GM18502 (cell line): ENCODE results near the gene ACTR3C.

Source experiments
- ATAC-seq: cut with Tn5 transposase; IDR thresholded peaks from one replicate; pipeline ENCODE4 v1.9.1; 2021; ENCODE audit warnings: mild to moderate bottlenecking; ENCODE audit not compliant: unreplicated experiment, poor library complexity

Gene ACTR3C

DNA sequence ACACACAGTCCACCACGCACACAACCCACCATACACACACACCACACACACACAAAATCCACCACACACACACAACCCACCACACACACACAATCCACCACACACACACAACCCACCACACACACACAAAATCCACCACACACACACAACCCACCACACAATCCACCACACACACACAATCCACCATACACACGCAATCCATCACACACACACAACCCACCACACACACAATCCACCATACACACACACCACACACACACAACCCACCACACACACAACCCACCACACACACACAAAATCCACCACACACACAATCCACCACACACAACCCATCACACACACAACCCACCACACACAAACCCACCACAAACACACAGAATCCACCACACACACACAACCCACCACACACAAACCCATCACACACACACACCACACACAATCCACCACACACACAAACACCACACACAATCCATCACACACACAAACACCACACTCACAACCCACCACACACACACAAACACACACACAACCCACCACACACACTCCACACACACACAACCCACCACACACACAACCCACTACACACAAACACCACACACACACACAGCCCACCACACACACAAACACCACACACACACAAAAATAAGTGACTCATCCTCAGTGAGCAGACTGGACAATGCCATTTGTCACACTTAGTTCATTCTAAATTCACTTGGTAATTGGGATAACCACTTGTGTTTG, 36.4 kb upstream of the ACTR3C start:
- no peak for ATAC-seq

DNA sequence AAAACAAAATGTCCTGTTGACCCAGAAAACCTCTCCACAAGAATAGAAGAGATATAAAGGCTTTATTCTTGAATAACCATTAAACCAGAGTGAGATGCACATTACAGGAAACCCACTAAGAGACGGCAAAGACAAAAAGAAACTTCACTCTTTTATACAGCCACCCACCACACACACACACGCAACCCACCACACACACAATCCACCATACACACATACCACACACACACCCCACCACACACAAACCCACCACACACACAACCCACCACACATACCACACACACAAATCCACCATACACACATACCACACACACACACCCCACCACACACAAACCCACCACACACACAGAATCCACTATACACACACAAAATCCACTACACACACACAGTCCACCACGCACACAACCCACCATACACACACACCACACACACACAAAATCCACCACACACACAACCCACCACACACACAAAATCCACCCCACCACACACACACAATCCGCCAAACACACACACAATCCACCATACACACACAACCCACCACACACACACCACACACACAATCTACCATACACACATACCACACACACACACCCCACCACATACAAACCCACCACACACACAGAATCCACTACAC, 35.8 kb upstream of the ACTR3C start:
- ATAC-seq, result no peak

GRCh38 chr7:150358433-150358832, 35.1 kb upstream of the ACTR3C start:
- no peak for ATAC-seq

DNA sequence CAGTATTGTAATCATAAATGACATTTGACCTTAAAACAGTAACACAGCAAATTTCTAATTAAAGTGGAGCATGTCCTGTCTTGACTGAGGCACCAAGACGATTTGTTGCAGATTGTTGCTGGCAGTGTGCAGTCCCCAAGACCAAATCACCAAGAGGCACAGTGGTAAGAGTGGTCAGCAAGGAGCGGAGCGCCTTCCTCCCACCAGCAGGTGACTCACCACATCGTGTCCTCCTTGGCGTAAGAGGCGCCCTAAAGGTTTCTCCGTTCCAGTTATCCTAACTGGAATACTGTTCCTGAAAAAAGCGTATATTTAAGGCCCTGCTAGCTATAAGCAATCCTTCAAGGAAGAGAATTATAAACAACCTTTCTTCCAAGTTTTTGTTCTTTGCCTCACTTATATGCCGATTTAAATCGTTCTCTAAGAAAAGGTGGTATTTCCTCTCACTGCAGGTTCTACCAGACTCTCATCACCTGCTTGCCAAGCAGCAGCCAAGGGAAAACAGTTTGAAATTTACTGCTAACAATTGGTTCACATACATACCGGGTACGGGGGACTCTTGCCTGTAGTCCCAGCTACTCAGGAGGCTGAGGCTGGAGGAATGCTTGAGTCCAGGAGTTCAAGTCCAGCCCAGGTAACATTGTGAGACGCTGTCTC, 34.6 kb upstream of the ACTR3C start:
- peak; percentile 31 for ATAC-seq

- ATAC-seq, result peak; percentile 75
These were observed 33.9 kb upstream of the ACTR3C start for GRCh38 chr7:150357270-150357669.

GRCh38 chr7:150356265-150356897, 33.0 kb upstream of the ACTR3C start:
- no peak for ATAC-seq

GRCh38 chr7:150355666-150356059, 32.3 kb upstream of the ACTR3C start:
- no peak for ATAC-seq

- ATAC-seq, result no peak
These were observed 28.3 kb upstream of the ACTR3C start for GRCh38 chr7:150351587-150352194.

- no peak for ATAC-seq
These were observed 23.6 kb upstream of the ACTR3C start for GRCh38 chr7:150346922-150347321.

- no peak for ATAC-seq
These were observed 21.7 kb upstream of the ACTR3C start for GRCh38 chr7:150345012-150345411.

DNA sequence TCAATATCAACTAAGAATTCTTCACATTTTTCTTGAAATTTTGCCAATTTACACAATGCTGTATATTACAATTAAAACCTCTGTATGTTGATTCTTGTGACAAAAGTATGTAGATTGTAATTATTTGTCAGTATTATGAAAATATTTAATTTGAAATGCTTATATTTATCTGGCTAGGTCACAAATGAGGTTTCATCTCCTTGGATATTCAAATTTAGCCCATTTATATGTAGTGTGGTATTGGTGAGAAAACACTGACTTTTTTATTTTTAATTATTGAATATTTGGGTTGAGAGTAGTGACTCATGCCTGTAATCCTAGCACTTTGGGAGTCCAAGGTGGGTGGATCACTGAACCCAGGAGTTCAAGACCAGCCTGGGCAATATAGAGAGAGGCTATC, 21.0 kb upstream of the ACTR3C start:
- ATAC-seq, result no peak

- ATAC-seq, result no peak
These were observed 19.9 kb upstream of the ACTR3C start for GRCh38 chr7:150343225-150343624.

DNA sequence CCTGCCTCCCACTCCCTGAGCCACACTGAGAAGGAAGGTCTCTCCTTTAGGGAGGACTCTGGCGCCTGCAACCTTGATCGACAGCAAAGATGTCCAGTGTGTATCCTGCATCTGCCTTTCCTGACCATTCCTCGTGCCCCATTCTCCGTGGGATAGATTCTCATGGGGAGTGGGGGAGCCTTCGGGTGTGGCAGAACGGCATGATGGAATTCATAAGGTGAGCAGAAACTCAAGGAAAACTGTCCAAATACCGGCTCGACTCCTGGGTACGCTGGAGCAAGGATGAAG, 18.7 kb upstream of the ACTR3C start:
- ATAC-seq, result no peak

- ATAC-seq, result no peak
These were observed 18.1 kb upstream of the ACTR3C start, which contains the start of gene RARRES2 for GRCh38 chr7:150341263-150342120. Gene RARRES2 (minus strand): TSS chr7:150341629. CDS start chr7:150340609, 1,020 bp downstream.

DNA sequence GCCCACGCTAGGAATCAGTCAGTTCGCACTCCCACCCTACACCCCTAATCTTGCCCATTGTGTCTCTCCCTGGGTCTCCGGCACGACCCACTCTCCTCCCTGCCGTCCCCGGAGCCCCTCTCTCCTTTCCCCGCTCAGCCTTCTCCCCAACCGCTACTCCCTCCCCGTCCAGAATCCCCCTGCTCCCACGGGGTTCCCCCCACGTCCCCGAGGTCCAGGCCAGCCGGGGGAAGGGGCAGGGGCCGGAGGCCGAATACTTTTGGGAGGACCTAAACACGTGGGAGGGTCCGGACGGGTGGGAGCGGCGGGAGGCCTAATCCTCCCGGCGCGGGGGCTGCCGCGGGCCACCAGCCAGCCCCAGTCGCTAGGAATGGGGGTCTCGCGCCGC, 17.5 kb upstream of the ACTR3C start:
- ATAC-seq, result no peak

DNA sequence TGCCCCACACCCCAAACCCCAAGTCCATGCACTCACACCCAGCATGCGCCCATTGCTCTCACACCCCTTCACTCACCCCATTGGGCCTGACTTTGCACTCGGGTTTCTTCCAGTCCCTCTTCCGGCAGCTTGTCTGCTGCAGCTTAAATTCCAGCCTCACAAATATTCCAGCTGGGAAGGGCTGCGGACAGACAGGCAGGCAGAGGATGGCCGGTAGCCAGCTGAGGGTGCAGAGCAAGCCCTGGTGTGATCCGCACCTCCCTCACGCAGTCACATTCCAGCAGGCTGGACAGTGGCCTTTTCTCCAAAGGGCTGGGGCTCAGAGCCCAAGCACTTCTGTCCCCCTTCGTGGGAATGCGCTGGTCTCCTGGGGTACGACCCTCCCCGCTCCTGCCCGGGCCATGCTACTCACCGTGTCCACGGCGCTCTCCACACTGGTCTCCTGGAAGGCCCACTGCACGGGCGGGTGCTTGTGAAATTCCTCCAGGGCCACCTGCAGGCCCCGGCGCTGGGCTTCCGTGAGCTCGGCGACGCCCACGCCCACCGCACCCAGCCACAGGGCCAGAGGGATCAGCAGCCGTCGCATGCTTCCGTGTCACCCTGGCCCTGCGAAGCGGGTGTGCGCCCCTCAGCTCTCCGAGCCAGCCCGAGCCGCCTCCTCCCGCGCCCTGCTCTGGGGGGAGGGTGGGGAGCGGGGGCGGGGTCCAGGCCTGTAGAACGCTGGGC, 16.8 kb upstream of the ACTR3C start:
- no peak for ATAC-seq

GRCh38 chr7:150339409-150339809, 16.1 kb upstream of the ACTR3C start:
- ATAC-seq, result no peak

- no peak for ATAC-seq
These were observed 15.0 kb upstream of the ACTR3C start for GRCh38 chr7:150338166-150338829.

- no peak for ATAC-seq
These were observed 14.3 kb upstream of the ACTR3C start for GRCh38 chr7:150337659-150338081.
